WTC11 (cell line): Measurements from ENCODE around the gene VSX2. TPM values are rescaled to one million over a fixed set of nuclear protein-coding genes. Genes with fewer than 3 reads are reported as not detected.

Experiments
- ATAC-seq: fragments of 200-7000 bp; cut with Tn5 transposase; 2 replicates; pipeline ENCODE4 v1.10.0; 2021; ENCODE audit warnings: mild to moderate bottlenecking, moderate library complexity
- CTCF ChIA-PET: fragments of 300-600 bp; sonication (Branson Sonifier 250); formaldehyde crosslinking; loops from one replicate; lab custom pipeline; 2021; ENCODE audit warnings: antibody characterized with exemption; lab: Charles Lee
- POLR2A ChIA-PET: fragments of 350-600 bp; sonication (Branson Sonifier 250); formaldehyde crosslinking; loops from one replicate; lab custom pipeline; 2021; ENCODE audit warnings: antibody characterized with exemption; lab: Charles Lee
- DNase-seq: peaks from one replicate; pipeline ENCODE4 v3.0.0; 2021; ENCODE audit warnings: low spot score
- H3K27ac Mint-ChIP-seq: 2 replicates; pipeline ENCODE4 v1.8.0; 2021; ENCODE audit warnings: mixed read lengths
- H3K27me3 Mint-ChIP-seq: 2 replicates; pipeline ENCODE4 v1.8.0; 2021; ENCODE audit warnings: low read depth, mild to moderate bottlenecking, moderate library complexity, mixed read lengths
- H3K36me3 Mint-ChIP-seq: 2 replicates; pipeline ENCODE4 v1.8.0; 2021; ENCODE audit warnings: mixed read lengths
- H3K4me1 Mint-ChIP-seq: 2 replicates; pipeline ENCODE4 v1.8.0; 2022; ENCODE audit warnings: mixed read lengths
- H3K4me3 Mint-ChIP-seq: 2 replicates; pipeline ENCODE4 v1.8.0; 2021; ENCODE audit warnings: mild to moderate bottlenecking, moderate library complexity, mixed read lengths
- H3K9me3 Mint-ChIP-seq: 2 replicates; pipeline ENCODE4 v1.8.0; 2021; ENCODE audit warnings: mixed read lengths
- GTF2I ChIP-seq: fragments of 250-450 bp; sonication (Bioruptor Pico); conservative IDR thresholded peaks from 2 replicates; pipeline ENCODE4 v1.4.0; 2021; ENCODE audit warnings: mild to moderate bottlenecking
- PRRX2 ChIP-seq: fragments of 250-450 bp; sonication (Bioruptor Pico); IDR thresholded peaks from 2 replicates; pipeline ENCODE4 v1.8.0; 2021; ENCODE audit warnings: mild to moderate bottlenecking
- SMAD4 ChIP-seq: sonication (generic); formaldehyde crosslinking; IDR thresholded peaks from 2 replicates; pipeline ENCODE4 v1.8.0; 2022; ENCODE audit warnings: mild to moderate bottlenecking, missing genetic modification reagents
- SP1 ChIP-seq: sonication (generic); formaldehyde crosslinking; conservative IDR thresholded peaks from 2 replicates; pipeline ENCODE4 v1.8.1; 2022; ENCODE audit warnings: missing genetic modification reagents
- TEAD1 ChIP-seq: sonication (generic); formaldehyde crosslinking; IDR thresholded peaks from 2 replicates; pipeline ENCODE4 v1.8.0; 2022; ENCODE audit warnings: mild to moderate bottlenecking, missing genetic modification reagents
- ZBTB21 ChIP-seq: sonication (generic); formaldehyde crosslinking; IDR thresholded peaks from 2 replicates; pipeline ENCODE4 v1.8.1; 2023; ENCODE audit warnings: mild to moderate bottlenecking, missing genetic modification reagents, borderline replicate concordance
- total RNA-seq: library from RNA; stranded (reverse); gene quantifications from 3 replicates; pipeline ENCODE4 v1.2.3, GENCODE V29; 2021
- TF ChIP-seq, protein P1 (sequence below): sonication (generic); formaldehyde crosslinking; IDR thresholded peaks from 2 replicates; pipeline ENCODE4 v1.8.0; 2023; ENCODE audit warnings: missing genetic modification reagents, mild to moderate bottlenecking, borderline replicate concordance
- TF ChIP-seq, protein P2 (sequence below): fragments of 250-450 bp; sonication (Bioruptor Pico); IDR thresholded peaks from 2 replicates; pipeline ENCODE4 v1.9.0; 2021; ENCODE audit warnings: moderate library complexity, mild to moderate bottlenecking, inconsistent platforms, borderline replicate concordance
- TF ChIP-seq, protein P3 (sequence below): sonication (generic); formaldehyde crosslinking; IDR thresholded peaks from 2 replicates; pipeline ENCODE4 v1.8.0; 2022; ENCODE audit warnings: mild to moderate bottlenecking, missing genetic modification reagents
- TF ChIP-seq, protein P4 (sequence below): sonication (generic); formaldehyde crosslinking; IDR thresholded peaks from 2 replicates; pipeline ENCODE4 v1.8.0; 2022; ENCODE audit warnings: mild to moderate bottlenecking, missing genetic modification reagents

The VSX2 gene
- total RNA-seq, 1 experiment from 2014 or later, result not detected

DNA sequence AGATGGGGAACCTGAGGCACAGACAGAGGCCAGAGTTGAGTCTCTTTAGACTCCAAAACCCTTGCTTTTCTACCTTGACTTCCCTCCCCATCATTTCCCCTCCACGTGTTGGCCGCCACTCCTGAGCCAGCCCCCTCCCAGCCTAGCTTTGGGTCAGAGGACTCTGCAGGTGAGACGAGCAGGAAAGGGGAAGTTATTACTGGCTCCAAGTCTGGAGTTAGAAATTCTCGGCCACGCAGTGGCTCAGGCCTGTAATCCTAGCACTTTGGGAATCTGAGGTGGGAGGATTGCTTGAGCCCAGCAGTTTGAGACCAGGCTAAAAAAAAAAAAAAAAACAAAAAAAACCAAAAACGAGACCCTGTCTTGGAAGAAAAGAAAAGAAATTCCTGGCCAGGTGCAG lies 8.8 kb downstream of the VSX2 start (continued):
- TF ChIP-seq SP1 (CRISPR knock-in tag), result no peak
- TF ChIP-seq, protein P1, sequence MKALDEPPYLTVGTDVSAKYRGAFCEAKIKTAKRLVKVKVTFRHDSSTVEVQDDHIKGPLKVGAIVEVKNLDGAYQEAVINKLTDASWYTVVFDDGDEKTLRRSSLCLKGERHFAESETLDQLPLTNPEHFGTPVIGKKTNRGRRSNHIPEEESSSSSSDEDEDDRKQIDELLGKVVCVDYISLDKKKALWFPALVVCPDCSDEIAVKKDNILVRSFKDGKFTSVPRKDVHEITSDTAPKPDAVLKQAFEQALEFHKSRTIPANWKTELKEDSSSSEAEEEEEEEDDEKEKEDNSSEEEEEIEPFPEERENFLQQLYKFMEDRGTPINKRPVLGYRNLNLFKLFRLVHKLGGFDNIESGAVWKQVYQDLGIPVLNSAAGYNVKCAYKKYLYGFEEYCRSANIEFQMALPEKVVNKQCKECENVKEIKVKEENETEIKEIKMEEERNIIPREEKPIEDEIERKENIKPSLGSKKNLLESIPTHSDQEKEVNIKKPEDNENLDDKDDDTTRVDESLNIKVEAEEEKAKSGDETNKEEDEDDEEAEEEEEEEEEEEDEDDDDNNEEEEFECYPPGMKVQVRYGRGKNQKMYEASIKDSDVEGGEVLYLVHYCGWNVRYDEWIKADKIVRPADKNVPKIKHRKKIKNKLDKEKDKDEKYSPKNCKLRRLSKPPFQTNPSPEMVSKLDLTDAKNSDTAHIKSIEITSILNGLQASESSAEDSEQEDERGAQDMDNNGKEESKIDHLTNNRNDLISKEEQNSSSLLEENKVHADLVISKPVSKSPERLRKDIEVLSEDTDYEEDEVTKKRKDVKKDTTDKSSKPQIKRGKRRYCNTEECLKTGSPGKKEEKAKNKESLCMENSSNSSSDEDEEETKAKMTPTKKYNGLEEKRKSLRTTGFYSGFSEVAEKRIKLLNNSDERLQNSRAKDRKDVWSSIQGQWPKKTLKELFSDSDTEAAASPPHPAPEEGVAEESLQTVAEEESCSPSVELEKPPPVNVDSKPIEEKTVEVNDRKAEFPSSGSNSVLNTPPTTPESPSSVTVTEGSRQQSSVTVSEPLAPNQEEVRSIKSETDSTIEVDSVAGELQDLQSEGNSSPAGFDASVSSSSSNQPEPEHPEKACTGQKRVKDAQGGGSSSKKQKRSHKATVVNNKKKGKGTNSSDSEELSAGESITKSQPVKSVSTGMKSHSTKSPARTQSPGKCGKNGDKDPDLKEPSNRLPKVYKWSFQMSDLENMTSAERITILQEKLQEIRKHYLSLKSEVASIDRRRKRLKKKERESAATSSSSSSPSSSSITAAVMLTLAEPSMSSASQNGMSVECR, result no peak
- TF ChIP-seq ZBTB21 (CRISPR knock-in tag), result no peak
- TF ChIP-seq GTF2I (CRISPR knock-in tag), result no peak
- TF ChIP-seq PRRX2, result no peak

DNA sequence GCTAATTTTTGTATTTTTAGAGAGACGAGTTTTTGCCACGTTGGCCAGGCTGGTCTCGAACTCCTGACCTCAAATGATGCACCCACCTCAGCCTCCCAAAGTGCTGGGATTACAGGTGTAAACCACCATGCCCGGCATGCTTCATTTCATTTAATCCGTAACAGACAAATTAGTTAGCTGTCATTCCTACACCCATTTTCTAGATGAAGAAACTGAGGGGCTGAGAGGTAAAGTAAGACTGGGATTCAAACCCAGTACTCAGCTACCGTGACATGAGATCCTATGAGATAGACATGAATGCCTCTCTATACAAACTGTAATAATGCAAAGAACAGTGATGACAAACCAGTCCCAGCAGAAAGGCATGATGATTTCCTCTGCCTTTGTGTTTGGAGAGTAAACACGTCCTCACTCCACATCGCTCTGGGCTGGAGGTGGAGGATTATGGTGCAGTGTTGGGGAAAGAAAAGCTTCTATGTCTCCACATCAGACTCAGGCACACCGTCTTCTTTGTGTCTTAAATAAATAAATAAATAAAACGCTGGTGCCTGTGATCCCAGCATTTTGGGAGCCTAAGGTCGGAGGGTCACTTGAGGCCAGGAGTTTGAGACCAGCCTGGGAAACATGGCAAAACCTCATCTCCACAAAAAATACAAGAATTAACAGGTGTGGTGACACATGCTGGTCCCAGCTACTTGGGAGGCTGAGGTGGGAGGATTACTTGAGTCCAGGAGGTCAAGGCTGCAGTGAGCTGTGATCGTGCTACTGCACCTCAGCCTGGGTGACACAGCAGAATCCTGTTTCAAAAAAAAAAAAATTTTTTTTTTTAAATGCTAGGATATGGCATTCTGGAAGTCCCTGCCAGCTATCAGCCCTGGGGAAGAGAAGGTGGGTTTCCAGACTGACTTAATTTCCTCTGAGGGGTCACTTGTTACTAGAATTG lies 10.5 kb downstream of the VSX2 start:
- H3K27me3 Mint-ChIP-seq, result peaks cover 34% of the 10 kb centered on the region
- peaks cover 20% of the 10 kb centered on the region for H3K4me1 Mint-ChIP-seq
- ChIA-PET POLR2A (no interaction called here), CTCF (interaction anchor here (0.6 to 3.8 kb wide), 3 partner anchors 11 to 35 kb away, joined by 3 to 21 read pairs (median 4); partner anchors contain the start of gene VSX2)
- no peaks in the 10 kb centered on the region for H3K36me3 Mint-ChIP-seq
- ATAC-seq, result no peak
- no peak overlapping the region for H3K27ac Mint-ChIP-seq
- DNase-seq, result no peak
- H3K9me3 Mint-ChIP-seq, result no peaks in the 10 kb centered on the region
- TF ChIP-seq, protein P2, sequence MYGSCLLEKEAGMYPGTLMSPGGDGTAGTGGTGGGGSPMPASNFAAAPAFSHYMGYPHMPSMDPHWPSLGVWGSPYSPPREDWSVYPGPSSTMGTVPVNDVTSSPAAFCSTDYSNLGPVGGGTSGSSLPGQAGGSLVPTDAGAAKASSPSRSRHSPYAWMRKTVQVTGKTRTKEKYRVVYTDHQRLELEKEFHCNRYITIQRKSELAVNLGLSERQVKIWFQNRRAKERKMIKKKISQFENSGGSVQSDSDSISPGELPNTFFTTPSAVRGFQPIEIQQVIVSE (CRISPR knock-in tag), result no peak
- TF ChIP-seq SMAD4 (no peak), TEAD1 (CRISPR knock-in tag) (no peak)
- TF ChIP-seq, protein P3, sequence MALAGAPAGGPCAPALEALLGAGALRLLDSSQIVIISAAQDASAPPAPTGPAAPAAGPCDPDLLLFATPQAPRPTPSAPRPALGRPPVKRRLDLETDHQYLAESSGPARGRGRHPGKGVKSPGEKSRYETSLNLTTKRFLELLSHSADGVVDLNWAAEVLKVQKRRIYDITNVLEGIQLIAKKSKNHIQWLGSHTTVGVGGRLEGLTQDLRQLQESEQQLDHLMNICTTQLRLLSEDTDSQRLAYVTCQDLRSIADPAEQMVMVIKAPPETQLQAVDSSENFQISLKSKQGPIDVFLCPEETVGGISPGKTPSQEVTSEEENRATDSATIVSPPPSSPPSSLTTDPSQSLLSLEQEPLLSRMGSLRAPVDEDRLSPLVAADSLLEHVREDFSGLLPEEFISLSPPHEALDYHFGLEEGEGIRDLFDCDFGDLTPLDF (CRISPR knock-in tag), result no peak
- no peak overlapping the region for H3K4me3 Mint-ChIP-seq

DNA sequence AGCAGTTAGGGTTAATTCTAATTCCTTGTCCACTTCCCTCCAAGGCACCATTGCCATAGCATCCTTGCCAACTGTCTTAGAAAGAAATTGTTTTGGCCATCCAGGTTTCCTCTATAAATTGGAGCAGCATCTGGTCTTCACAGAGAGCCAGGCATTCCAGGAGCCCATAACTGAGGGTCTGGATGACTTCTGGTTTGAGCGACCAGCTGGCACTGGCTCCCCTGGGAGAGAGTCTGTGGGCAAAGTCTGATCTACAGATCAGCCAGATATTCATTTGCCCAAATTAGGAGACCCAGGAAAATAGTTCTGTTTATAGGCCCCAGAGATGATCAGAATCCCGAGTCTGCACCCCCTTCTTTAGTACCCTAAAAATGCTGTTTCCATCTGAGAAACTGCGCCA lies 16.0 kb downstream of the VSX2 start:
- H3K27ac Mint-ChIP-seq, result no peak overlapping the region
- TF ChIP-seq, protein P3 (CRISPR knock-in tag), result no peak
- TF ChIP-seq, protein P4, sequence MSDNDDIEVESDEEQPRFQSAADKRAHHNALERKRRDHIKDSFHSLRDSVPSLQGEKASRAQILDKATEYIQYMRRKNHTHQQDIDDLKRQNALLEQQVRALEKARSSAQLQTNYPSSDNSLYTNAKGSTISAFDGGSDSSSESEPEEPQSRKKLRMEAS, result no peak
- H3K4me1 Mint-ChIP-seq, result no peaks in the 10 kb centered on the region; the same call in 1 of the 2 replicates
- ChIA-PET POLR2A (no interaction called here), CTCF (no interaction called here)
- peaks cover 61% of the 10 kb centered on the region for H3K27me3 Mint-ChIP-seq
- H3K4me3 Mint-ChIP-seq, result no peak overlapping the region
- no peak for DNase-seq
- ATAC-seq, result no peak
- no peaks in the 10 kb centered on the region for H3K36me3 Mint-ChIP-seq
- no peaks in the 10 kb centered on the region for H3K9me3 Mint-ChIP-seq
